ENCODE data around the gene HCRTR1.

The HCRTR1 gene

DNA sequence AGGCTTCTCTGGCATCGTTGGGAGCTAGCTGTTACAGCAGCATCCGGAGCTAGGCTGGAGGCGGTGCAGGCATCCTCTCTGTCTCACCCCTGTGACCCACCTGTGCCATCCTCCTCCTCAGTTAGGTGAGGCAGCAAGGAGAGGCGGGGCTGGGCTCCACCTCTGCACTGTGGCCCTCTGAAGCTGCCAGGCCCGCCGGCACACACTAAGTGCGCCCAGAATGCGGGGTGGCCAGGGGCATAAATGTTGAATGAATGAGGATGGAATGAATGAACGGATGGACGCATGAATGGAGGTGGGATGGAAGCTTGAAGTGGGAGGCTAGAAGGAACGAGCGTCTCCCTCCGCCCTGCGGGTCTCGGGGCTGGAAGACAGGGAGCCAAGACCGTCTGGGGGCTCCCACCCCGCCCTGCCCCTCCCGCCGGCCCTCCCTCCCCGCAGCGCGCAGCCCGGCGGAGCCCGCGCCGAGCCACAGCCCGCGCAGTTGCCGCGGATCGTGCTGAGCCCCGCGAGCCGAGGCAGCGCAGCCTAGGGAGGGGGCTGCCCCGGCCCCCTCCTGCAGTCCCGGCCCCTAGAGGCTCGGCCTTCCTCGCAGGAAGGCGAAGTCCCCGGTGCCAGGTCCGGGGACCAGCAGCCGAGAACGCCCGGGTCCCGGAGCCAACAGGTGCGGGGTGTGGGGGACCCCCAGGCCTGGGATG lies at the start of gene HCRTR1:
HCRTR1 (plus strand) TSS at position 472 of the 698 bp plus-strand sequence. CDS start 1,504 bp downstream, outside the sequence.
- DNase-seq (ENCODE audit: extremely low read depth in 1 of 2, low read depth in 1 of 2) = no peak

DNA sequence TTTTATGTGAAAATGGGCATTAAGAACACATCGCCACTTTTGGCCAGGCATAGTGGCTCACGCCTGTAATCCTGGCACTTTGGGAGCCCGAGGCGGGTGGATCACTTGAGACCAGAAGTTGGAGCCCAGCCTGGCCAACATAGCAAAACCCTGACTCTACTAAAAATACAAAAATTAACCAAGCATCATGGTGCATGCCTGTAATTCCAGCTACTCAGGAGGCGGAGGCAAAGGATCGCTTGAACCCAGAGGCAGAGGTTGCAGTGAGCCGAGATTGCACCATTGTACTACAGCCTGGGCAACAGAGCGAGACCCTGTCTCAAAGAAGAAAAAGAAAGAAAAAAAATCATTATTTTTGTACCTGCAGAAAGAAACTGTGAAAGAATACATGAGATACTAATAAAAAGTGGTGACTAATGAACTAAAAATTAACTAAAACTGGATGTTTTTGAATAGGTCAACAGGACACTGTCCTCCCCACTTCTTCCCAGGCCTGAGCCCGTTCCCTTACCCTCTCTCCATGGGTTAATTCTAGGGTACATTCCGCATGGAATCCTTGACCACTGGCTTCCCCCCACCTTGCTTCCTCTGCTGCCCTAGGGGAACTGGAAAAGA lies 49.4 kb upstream of the HCRTR1 start:
- no peak for DNase-seq (ENCODE audit: extremely low read depth in 1 of 2, low read depth in 1 of 2)

DNA sequence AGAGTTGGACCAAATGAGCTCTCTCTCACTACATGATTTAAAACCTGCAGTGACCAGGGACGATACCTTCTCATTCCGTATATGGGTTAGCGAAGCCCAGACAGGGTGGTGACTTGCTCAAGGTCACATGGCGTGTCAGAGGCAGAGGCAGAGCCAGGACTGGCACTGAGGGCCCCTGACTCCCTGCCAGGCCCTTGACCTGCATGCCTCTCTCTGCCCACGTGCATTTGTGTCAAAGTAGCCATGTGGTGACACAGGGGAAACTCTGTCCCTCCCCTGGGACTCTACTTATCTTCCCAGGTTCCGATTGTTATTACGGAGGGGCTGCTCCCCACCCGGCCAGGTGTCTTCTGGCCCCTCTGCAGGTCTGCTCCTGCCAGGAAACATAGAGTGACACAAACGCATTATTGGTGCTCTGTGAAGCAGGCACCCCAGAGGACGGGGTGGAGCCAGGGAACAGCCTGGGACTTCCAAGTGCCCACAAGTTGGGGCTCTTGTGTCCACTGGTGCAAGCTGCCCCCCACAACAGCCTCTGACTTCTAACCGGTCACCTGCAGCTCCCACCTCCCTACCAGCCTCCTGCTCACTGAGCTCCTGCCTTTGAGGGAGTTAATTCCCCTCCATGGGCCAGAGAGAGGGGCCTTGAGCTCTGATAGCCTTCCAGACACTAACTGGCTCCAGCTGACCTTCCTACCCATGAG lies 48.4 kb upstream of the HCRTR1 start:
- DNase-seq (ENCODE audit: extremely low read depth in 1 of 2, low read depth in 1 of 2) = no peak

DNA sequence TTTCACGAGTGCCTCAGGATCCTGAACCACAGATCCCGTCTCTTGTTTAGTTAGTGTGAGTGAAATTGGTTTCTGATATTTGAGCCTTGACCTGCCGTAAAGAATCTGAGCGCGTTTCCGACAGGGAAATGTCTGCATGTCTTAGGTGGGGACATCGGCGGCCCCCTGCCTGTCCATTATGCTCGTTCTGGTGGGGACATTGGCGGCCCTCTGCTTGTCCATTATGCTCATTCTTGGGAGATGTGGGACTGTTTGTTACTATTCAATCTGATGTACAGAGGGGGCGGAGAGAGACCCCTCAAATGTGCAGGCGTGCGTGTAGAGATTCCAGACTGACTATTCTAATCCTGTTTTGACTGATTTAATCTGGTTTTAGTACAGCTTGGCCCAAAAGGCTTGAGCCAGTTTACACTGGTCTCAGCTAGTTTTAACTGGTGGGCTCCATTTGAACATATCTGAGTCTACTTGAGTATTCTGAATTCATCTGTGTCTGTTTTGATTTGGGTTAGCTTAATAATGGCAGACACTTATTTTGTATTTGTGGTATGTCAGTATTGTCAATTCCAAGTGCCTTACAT lies 47.8 kb upstream of the HCRTR1 start:
- no peak for DNase-seq (ENCODE audit: extremely low read depth in 1 of 2, low read depth in 1 of 2)

DNA sequence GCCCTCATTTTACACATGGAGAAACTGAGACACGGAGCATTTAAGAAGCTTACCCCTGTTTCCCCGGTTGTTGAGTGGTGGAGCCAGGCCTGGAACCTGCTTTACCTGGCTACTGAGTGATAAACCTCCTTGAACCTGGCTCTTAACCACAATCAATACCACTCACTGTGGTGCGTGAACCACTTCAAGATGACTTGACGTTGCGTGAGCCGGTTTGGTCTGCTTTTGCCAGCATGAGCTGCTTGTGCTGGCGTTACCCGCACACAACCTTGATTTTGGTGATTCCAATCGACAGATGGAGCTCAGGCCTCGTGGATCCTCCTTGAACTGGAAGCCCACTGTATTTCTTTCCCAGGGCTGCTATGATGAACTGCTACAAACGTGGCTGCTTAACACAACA lies 47.3 kb upstream of the HCRTR1 start:
- DNase-seq (ENCODE audit: extremely low read depth in 1 of 2, low read depth in 1 of 2) = no peak

DNA sequence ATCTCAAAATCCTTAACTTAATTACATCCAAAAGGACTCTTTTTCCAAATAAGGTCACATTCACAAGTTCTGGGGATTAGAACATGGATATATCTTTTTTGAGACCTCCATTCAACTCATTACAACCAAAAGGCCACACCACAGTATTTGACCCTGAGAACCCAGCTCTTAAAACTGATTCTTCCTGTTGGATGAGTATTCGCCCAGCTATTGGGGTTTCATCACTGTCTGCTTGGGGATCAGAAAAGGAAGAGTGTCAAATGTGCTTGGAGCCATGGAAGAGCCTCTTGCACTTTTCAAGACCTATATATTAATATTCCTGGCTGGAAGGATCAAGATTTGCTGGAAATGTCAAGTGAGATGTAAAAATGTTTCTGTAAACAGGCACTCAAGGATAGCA lies 46.6 kb upstream of the HCRTR1 start:
- DNase-seq (ENCODE audit: extremely low read depth in 1 of 2, low read depth in 1 of 2) = no peak

DNA sequence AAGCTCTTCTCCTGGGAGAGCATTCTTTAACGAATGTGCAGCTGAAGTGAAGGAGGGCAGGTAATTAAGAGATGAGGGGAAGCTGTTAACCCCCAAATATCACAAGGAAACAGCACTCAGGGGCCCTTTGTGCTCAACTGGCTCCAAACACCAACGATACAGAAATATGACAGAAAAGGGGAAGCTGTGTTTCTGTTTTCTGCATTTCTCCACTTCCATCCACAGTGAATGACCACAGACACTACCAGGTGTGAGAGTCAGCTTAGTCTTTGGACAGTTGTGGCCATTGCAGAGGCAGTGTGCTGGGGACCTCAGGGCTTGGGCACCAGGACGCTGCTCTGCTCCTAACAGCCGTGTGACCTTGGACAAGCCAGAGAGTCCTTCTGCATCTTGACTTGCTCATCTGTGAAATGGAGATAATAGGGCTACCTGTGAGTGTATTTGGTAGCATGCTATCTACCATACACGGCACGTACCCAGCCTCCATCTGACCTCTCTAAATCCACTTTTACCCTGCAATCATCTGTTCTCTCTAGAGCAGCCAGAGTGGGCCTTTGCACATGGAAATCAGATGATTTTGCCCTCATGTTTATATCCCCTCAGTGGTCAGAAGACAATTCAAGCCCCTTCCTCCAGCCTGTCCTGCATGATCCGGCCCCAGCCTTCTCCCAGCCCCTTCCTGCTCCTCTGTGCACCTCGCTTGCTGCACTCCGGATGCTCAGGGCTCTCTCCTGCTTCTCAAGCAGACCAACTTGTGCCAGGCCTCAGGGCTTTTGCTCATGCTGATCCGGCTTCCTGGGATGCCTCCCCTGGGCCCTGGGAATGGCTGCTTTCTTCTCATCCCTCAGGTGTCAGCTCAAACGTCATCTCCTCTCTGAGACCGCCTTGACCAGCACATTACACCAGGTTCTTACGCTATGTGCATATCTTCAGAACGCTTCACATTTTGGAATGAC lies 45.9 kb upstream of the HCRTR1 start:
- no peak for DNase-seq (ENCODE audit: extremely low read depth in 1 of 2, low read depth in 1 of 2)

DNA sequence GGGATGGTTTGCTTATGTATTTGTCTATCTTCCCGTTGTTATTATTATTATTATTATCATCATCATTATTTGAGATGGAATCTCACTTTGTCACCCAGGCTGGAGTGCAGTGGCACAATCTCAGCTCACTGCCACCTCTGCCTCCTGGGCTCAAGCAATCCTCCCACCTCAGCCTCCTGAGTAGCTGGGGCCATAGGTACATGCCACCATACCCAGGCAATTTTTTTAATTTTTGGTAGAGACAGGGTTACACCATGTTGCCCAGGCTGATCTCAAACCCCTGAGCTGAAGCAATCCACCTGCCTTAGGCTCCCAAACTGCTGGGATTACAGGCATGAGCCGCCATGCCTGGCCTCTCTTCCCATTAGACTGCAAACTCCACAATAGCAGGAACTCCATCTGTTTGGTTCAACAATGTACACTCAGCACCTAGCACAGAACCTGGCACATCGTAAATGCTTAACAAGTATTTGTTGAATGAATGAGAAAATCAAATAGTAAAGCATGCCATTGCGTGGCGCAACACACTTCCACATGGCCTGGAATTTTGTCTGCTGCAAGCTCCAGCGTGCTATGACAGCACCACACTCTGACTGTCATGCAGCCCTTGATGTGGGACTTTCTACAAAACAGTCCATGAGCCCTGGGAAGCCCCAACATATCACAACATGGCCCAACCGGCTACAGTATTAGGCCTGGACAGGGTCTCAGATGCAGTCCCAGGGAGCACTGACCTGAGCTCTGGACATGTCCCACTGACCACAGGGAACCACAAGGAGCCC lies 45.0 kb upstream of the HCRTR1 start:
- DNase-seq (ENCODE audit: extremely low read depth in 1 of 2, low read depth in 1 of 2) = no peak

DNA sequence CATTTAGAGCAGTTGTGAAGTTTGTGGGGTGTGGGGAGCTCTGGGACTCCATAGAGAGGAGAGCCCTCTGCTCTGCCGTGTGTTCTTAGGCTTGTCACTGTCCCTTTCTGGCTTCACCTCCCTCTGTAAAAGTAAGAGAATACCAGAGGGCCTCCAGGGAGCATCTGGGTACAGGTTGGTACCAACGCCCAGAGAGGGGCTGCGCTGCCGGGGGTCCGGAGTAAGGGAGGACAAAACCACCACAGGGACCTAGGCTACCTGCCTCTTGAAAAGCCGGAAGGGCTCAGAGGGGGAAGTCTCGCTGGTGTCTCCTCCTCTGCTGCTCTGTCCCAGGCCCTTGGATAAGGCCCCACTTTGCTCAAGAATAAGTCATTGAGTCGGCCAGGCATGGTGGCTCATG lies 44.2 kb upstream of the HCRTR1 start:
- no peak for DNase-seq (ENCODE audit: extremely low read depth in 1 of 2, low read depth in 1 of 2)

DNA sequence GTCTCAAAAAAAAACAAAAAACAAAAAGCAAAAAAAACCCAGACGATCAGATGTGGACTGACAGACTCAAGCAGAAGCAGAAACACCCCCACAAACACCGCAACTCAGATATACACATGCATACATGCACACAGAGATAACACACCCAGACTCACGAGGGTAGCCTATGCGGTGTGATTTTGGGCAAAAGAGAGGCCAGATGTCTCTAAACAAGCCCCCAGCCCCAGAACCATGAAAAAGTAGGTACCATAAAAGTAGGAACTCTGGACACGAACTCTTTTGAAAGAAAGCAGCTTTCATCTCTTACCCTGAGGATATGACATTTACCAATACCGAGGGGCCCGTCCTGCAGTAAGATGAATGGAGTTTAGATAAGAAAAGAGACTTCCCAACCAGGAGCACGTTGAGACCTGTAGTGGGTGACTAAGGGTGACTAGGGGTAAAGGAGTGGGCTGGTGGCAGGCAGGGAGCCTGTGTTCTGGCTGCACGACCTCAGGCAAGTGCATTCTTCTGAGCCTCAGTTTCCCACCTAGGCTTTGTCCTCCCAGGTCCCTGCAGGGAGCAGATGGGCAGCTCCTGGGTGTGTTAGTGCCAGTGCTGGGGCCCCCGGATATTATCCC lies 42.6 kb upstream of the HCRTR1 start:
- no peak for DNase-seq (ENCODE audit: extremely low read depth in 1 of 2, low read depth in 1 of 2)

DNA sequence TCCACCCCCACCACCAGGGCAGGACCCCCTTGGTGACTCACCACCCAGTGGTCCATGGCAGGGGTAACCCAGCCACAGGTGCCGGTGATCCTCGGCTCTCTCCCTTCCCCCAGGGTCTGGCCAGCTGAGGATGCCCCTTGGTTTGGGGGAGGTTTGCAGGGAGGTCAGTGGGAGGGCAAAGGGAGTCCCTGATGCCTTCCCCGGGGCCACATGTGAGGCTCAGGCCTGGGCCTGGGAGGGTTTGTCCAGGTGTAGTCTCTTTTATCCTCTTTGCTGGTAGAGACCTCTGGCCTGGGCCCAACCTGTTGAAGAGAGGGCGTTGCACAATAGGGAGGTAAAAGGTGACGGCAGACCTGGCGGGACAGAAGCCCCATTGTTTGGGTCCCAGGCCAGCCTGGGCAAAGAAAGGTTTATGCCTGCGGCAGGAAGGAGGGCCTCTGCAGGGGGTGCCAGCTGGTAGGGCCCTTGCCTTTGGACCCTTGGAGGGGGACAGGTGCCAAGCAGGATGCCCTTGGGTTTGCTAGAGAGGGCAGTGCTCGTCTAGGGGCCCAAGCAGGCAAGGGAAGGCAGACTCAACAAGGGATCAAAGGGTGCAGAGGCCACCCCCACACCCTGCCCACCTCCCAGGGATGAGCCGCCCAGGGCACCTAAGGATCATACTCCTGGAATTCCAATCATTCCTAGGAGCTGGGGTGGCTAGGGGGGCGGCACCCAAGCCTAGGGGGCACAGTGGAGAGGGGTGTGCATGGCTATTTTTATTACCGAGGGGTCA lies 41.9 kb upstream of the HCRTR1 start:
- DNase-seq (ENCODE audit: extremely low read depth in 1 of 2, low read depth in 1 of 2) = no peak

DNA sequence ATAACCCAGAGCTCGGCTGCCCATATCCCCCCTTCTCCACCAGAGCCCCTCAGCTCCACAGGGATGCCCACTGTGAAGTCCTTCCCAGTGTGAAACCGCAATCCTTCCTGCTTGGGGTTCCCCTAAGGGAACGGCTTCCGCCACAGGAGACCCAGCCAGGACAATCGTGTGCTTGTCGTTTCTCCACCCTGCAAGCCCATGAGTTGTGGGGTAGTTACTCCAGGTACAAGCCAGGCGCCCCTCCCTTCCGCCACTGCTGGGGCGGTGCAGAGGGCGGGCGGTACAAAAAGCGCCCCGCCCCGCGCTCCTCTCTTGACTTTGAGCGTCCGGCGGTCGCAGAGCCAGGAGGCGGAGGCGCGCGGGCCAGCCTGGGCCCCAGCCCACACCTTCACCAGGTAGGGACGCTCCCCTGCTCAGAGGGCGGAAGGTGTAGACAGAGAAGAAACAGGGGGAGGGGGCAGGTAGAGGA lies 41.3 kb upstream of the HCRTR1 start, which contains the start of gene TINAGL1:
TINAGL1 (plus strand) TSS at position 315 of the 469 bp plus-strand sequence. CDS start 634 bp downstream, outside the sequence.
- no peak for DNase-seq (ENCODE audit: extremely low read depth in 1 of 2, low read depth in 1 of 2)

DNA sequence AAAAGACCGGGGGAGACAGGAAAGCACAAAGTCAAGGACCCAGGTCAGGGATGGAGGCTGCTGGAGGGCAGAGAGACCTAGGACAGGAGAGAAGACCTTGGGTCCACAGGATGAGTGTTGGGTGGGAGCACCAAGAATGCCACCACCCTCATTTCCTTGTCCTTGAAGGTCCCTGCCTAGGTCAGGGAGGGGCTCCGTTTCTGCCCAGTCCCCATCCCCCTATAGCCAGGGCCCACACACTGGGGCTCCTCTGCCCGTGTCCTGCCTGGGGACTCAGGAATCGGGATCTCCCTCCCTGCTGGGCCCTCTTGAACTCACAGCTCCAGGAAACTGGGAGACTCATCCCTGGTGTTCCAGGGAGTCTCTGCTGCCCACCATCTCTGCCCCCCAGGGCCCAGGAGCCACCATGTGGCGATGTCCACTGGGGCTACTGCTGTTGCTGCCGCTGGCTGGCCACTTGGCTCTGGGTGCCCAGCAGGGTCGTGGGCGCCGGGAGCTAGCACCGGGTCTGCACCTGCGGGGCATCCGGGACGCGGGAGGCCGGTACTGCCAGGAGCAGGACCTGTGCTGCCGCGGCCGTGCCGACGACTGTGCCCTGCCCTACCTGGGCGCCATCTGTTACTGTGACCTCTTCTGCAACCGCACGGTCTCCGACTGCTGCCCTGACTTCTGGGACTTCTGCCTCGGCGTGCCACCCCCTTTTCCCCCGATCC lies 40.6 kb upstream of the HCRTR1 start:
- no peak for DNase-seq (ENCODE audit: extremely low read depth in 1 of 2, low read depth in 1 of 2)

DNA sequence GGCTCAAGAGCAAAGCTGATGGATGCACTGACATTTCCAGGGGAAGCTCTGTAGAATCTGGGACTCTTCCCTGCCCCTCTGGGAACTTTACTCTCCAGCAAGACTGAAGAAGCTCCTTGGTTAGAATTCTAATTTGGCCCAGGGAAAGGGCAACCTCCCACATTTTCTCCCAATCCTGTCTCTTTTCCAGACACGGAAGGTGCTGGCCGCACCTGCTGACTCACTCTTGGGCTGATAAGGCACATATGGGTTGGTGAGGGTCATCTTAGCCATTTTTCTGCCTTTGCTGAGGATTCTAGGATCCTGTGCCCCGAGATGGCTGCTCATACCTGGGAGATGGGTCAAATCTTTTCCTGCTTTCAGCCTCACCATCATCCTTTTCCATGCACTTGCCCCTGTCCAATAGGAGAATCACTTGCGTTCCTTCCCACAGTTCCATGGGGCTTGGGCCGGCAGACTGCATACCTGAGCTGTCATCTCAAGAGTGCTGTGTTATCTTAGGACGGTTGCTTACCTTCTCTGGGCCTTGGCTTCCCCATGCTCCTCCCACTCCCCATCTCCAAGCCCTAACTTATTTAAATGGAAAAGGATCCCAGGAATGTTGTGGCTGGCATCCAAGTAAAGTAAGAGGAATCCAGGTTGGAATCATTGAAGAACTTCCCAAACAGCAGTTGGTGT lies 39.8 kb upstream of the HCRTR1 start:
- no peak for DNase-seq (ENCODE audit: extremely low read depth in 1 of 2, low read depth in 1 of 2)

DNA sequence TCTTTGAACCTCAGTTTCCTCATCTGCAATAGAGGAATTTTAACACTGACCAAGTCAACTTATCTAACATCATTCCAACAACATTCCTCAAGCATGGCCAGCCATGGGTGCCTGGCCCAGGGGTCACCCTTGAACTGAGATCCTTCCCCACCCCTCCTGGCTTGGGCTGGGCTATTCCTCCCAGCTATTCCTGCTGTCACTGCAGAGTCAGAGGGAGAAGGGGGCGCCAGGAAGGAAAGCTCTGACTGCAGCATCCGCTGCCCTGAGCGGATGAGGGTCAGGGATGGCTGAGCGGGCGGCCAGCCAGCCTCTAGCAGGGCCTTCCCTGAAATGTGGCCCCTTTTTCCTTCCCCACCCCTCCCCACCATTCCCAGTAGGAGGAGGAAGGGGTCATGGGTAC lies 38.1 kb upstream of the HCRTR1 start:
- no peak for DNase-seq (ENCODE audit: extremely low read depth in 1 of 2, low read depth in 1 of 2)

DNA sequence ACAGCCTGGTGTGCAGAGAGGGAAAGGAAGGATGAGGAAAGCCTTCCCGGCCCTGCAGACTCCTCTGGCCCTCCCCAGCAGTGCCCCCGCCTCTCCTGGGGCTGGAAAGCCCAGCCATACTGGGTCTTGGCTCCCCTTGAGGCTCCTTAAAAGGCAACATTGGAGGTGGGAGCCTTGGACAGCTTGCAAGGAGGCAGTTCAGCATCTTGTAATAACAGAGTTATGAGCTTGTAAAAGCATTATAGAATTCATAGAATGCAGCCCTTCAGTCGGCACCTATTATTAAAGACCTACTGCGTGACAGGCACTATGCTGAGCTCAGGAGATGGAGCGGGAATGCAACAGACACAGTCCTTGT lies 37.0 kb upstream of the HCRTR1 start:
- no peak for DNase-seq (ENCODE audit: extremely low read depth in 1 of 2, low read depth in 1 of 2)

DNA sequence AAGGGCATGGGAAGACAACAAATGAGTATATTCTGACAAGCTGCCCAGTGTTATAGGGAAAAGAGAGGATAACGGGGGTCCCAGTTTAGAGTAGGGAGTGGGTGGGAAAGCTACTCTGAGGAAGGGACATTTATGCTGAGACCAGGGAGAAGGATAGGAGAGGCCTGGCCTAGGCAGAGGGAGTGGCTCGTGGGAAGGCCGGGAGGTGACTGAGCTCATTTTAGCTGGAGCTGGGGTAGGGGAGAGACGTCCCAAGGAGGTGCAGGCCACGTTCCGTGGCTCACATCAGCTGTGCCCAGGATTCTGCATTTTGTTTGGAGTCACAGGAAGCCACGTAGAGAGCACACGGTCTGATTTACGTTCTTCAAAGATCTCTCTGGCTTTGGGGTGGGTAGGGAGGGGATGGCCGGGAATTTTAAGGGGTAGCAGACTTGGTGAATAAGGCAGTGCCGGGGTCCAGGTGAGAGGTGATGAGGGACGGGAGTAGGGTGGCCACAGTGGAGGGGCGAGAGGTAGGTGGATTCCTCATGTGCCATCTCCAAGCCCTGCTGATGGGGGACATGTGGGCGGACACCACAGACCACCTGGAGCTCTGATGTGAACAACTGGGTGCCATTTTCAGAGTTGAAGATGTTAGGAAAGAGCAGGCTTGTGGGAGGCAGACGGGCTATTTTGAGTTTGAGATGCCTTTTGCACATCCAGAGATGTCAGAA lies 36.4 kb upstream of the HCRTR1 start:
- DNase-seq (ENCODE audit: extremely low read depth in 1 of 2, low read depth in 1 of 2) = no peak

All from activated CD8-positive, alpha-beta memory T cell treated with anti-CD3 and anti-CD28 coated beads for 1 hour (primary cell).